Heart left ventricle (tissue), 13 donors: ENCODE data around the gene KRT31.

Experiments used
- CTCF ChIP-seq, 12 donors: fragments of 200-600 bp; sonication (generic) in 4 of 12; IDR thresholded peaks; one replicate each; pipeline versions ENCODE4 v1.5.0 to v1.8.0; 2018 to 2022; ENCODE audit warnings: antibody characterized with exemption in 12 of 12, mild to moderate bottlenecking in 5 of 12
- POLR2A ChIP-seq, 2 donors: fragments of 450-650 bp; IDR thresholded peaks; one replicate each; pipeline ENCODE4 v1.6.1; 2017; ENCODE audit warnings: antibody characterized with exemption in 2 of 2, mild to moderate bottlenecking in 2 of 2, moderate library complexity in 2 of 2
- donor health status: ischemic (EF 13 %, LVEDD 7.1; RV severe dilation, severe dysfunction).
- donor health status: DM: no; HTN: yes; CAD: no.
- donor health status: DM: no; HTN: no; CAD: no.
- donor health status: ischemic (EF 25% LVEDD 6.9; RV normal size, moderate dysfunction).
- donor health status: ischemic (EF 25% LVEDD 5.7; RV mildly dilated, moderate dysfunction).
- donor health status: ischemic (EF 35%, LVEDD 5.7; RV mildly dilated, moderate dysfunction).
- donor health status: nonischemic (EF 11% LVEDD 7.7; RV severe dilation, severe dysfunction).
- donor health status: DM: yes; HTN: yes; CAD: no.
- donor health status: PGD.
- donor health status: ischemic (EF 29% LVEDD 5.4; RV normal size, mild dysfunction).
- donor health status: nonischemic (EF 23%, LVEDD 6.1; RV moderate dilation, normal function).

GRCh38 chr17:41396340-41396739 is 1.1 kb downstream of the KRT31 start:
- no peak for TF ChIP-seq CTCF (IDR thresholded peaks at IDR 0.05)
- no peak for TF ChIP-seq POLR2A (IDR thresholded peaks at IDR 0.05)
